AG09319 (cell line): Measurements from ENCODE around the gene MEOX1.

Experiments used
- DNase-seq: peaks from one replicate; pipeline ENCODE4 v3.0.0-alpha.2; 2010; ENCODE audit warnings: low read depth; ENCODE audit errors: extremely low read depth
- CTCF ChIP-seq: IDR thresholded peaks from 2 replicates; pipeline ENCODE4 v1.5.1; 2011; ENCODE audit warnings: low read depth, mild to moderate bottlenecking, inconsistent platforms, low read length, moderate library complexity

Gene MEOX1

GRCh38 chr17:43664096-43664495 lies 2.4 kb upstream of the MEOX1 start:
- no peak for DNase-seq
- TF ChIP-seq CTCF: no peak

GRCh38 chr17:43663383-43663782 lies 1.7 kb upstream of the MEOX1 start:
- no peak for TF ChIP-seq CTCF

GRCh38 chr17:43662413-43663141 lies 855 bp upstream of the MEOX1 start:
- TF ChIP-seq CTCF: no peak
- no peak for DNase-seq

More at GRCh38 chr17:43663383-43663782, 1.7 kb upstream of the MEOX1 start:
- DNase-seq: no peak

- TF ChIP-seq CTCF: no peak
- DNase-seq: no peak
Observed at GRCh38 chr17:43660816-43661493, 767 bp downstream of the MEOX1 start.

GRCh38 chr17:43659823-43660617 lies 1.7 kb downstream of the MEOX1 start:
- DNase-seq: no peak
- TF ChIP-seq CTCF: no peak

GRCh38 chr17:43658900-43659299 lies 2.8 kb downstream of the MEOX1 start:
- no peak for TF ChIP-seq CTCF
- no peak for DNase-seq

- no peak for DNase-seq
- no peak for TF ChIP-seq CTCF
Observed at GRCh38 chr17:43655693-43656255, 5.9 kb downstream of the MEOX1 start.
